SU-DHL-6 (cell line): ENCODE results near the gene BEAN1.

Experiments
- H2AFZ ChIP-seq: fragments of 200-600 bp; sonication (generic); 2 replicates; pipeline ENCODE4 v1.6.1; 2014; ENCODE audit warnings: low read depth, mild to moderate bottlenecking, moderate library complexity, mixed read lengths, antibody characterized with exemption, low read length; ENCODE audit not compliant: severe bottlenecking
- H3F3A ChIP-seq: fragments of 200-600 bp; shearing (Covaris generic); 2 replicates; pipeline ENCODE4 v1.6.0; 2016; ENCODE audit warnings: antibody characterized with exemption, mild to moderate bottlenecking; ENCODE audit not compliant: insufficient read depth
- H3K27ac ChIP-seq: fragments of 200-600 bp; sonication (generic); 2 replicates; pipeline ENCODE4 v1.5.1; 2016; ENCODE audit warnings: low read depth, mild to moderate bottlenecking, low read length, moderate library complexity, mixed read lengths
- H3K27me3 ChIP-seq: fragments of 200-600 bp; sonication (generic), shearing (Covaris generic); 2 replicates; pipeline ENCODE4 v1.6.0; 2014; ENCODE audit warnings: mild to moderate bottlenecking, low read length
- H3K36me3 ChIP-seq: fragments of 200-600 bp; sonication (generic); 2 replicates; pipeline ENCODE4 v1.6.1; 2014; ENCODE audit warnings: mild to moderate bottlenecking, low read length, mixed read lengths
- H3K4me2 ChIP-seq: fragments of 300-600, 200-600 bp; shearing (Covaris generic), sonication (generic); 2 replicates; pipeline ENCODE4 v1.6.0; 2014; ENCODE audit warnings: low read length, low read depth, mild to moderate bottlenecking; ENCODE audit not compliant: poor library complexity, severe bottlenecking
- H3K4me3 ChIP-seq: fragments of 200-600 bp; sonication (generic); 2 replicates; pipeline ENCODE4 v1.5.1; 2014; ENCODE audit warnings: antibody characterized with exemption, low read length, mild to moderate bottlenecking, mixed read lengths; ENCODE audit not compliant: insufficient read depth, poor library complexity, severe bottlenecking
- H3K79me2 ChIP-seq: fragments of 200-600 bp; sonication (generic); 2 replicates; pipeline ENCODE4 v1.6.1; 2014; ENCODE audit warnings: mild to moderate bottlenecking, low read length, moderate library complexity; ENCODE audit not compliant: insufficient read depth
- H3K9ac ChIP-seq: fragments of 200-600 bp; sonication (generic); 2 replicates; pipeline ENCODE4 v1.7.0; 2014; ENCODE audit warnings: mild to moderate bottlenecking, low read length
- H3K9me2 ChIP-seq: fragments of 200-600 bp; sonication (generic); replicated peaks from 2 replicates; pipeline ENCODE4 v1.6.1; 2014; ENCODE audit warnings: low read length; ENCODE audit not compliant: insufficient read depth
- H3K9me3 ChIP-seq: fragments of 200-600 bp; sonication (generic); 2 replicates; pipeline ENCODE4 v1.6.1; 2014; ENCODE audit warnings: low read length, mixed read lengths; ENCODE audit not compliant: insufficient read depth
- H4K20me1 ChIP-seq: fragments of 200-600 bp; sonication (generic); 2 replicates; pipeline ENCODE4 v1.6.1; 2014; ENCODE audit warnings: low read depth, mild to moderate bottlenecking, antibody characterized with exemption, low read length, moderate library complexity, mixed read lengths
- EZH2phosphoT487 ChIP-seq: fragments of 200-600 bp; sonication (generic), shearing (Covaris generic); conservative IDR thresholded peaks from 2 replicates; pipeline ENCODE4 v1.6.1; 2018; ENCODE audit warnings: mild to moderate bottlenecking, antibody characterized with exemption, low read length, moderate library complexity, mixed read lengths
- TF ChIP-seq, protein P1 (sequence below): fragments of 200-600 bp; sonication (generic); IDR thresholded peaks from one replicate; pipeline ENCODE4 v1.5.1; 2017; ENCODE audit warnings: antibody characterized with exemption, mild to moderate bottlenecking, low read length, moderate library complexity; ENCODE audit not compliant: insufficient read depth, poor library complexity, severe bottlenecking

Gene BEAN1

DNA sequence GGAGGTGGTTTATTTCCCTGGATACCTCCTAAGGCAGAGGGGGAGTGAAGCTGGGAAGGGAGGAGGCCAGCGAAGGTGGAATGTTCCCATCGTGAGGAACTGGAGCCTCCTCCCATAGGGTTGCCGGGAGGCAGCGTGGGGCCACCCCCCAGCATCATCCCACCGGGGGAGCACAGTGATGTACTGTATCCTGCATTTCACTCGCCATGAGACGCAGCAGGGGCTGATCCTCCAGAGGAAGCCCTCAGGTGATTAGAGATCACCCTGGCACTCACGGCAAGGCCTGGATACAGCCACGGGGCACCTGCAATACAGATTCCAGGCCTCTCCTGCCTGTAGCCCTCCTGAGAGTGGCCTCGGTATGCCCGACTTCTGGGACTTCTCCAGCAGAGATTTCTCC lies 25.5 kb upstream of the BEAN1 start:
- Histone ChIP-seq H3K9me3 (no peaks in the 10 kb centered on the region), H3K4me2 (no peak overlapping the region), H3K27ac (no peak overlapping the region), H3K27me3 (no peaks in the 10 kb centered on the region), H3K79me2 (no peaks in the 10 kb centered on the region), H3K9ac (no peak overlapping the region), H3K36me3 (no peaks in the 10 kb centered on the region), H3K9me2 (no peaks in the 10 kb centered on the region), H3F3A (no peaks in the 10 kb centered on the region), H4K20me1 (no peaks in the 10 kb centered on the region), H3K4me3 (no peak overlapping the region), H2AFZ (no peak overlapping the region)
- TF ChIP-seq, protein P1, sequence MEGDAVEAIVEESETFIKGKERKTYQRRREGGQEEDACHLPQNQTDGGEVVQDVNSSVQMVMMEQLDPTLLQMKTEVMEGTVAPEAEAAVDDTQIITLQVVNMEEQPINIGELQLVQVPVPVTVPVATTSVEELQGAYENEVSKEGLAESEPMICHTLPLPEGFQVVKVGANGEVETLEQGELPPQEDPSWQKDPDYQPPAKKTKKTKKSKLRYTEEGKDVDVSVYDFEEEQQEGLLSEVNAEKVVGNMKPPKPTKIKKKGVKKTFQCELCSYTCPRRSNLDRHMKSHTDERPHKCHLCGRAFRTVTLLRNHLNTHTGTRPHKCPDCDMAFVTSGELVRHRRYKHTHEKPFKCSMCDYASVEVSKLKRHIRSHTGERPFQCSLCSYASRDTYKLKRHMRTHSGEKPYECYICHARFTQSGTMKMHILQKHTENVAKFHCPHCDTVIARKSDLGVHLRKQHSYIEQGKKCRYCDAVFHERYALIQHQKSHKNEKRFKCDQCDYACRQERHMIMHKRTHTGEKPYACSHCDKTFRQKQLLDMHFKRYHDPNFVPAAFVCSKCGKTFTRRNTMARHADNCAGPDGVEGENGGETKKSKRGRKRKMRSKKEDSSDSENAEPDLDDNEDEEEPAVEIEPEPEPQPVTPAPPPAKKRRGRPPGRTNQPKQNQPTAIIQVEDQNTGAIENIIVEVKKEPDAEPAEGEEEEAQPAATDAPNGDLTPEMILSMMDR = no peak
- no peak for TF ChIP-seq EZH2phosphoT487

DNA sequence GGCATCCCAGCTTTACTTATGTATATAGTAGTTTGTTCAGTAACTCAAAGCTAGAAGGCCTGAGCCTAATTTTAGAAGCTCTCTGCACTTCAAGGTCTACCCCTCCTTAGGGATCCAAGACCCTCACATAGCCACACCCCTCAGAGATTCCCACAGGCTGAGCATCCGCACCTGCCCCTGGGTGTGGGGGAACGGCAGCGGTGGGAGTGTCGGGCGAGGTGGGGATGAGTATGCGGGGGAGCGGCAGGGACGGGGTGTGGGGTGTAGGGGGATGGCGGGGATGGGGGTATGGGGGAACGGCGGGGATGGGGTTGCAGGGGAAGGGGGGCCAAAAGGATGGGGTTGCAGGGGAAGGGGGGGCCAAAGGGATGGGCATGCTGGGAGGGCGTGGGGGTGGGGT lies 24.9 kb upstream of the BEAN1 start:
- Histone ChIP-seq H3K27ac (no peak overlapping the region), H3K79me2 (no peaks in the 10 kb centered on the region), H3K9ac (no peak overlapping the region), H3K4me3 (no peak overlapping the region), H3K4me2 (no peak overlapping the region), H3K27me3 (no peaks in the 10 kb centered on the region), H3K36me3 (no peaks in the 10 kb centered on the region), H3K9me3 (no peaks in the 10 kb centered on the region), H3K9me2 (no peaks in the 10 kb centered on the region), H4K20me1 (no peaks in the 10 kb centered on the region), H3F3A (no peaks in the 10 kb centered on the region), H2AFZ (no peak overlapping the region)
- no peak for TF ChIP-seq EZH2phosphoT487
- TF ChIP-seq, protein P1 = no peak

DNA sequence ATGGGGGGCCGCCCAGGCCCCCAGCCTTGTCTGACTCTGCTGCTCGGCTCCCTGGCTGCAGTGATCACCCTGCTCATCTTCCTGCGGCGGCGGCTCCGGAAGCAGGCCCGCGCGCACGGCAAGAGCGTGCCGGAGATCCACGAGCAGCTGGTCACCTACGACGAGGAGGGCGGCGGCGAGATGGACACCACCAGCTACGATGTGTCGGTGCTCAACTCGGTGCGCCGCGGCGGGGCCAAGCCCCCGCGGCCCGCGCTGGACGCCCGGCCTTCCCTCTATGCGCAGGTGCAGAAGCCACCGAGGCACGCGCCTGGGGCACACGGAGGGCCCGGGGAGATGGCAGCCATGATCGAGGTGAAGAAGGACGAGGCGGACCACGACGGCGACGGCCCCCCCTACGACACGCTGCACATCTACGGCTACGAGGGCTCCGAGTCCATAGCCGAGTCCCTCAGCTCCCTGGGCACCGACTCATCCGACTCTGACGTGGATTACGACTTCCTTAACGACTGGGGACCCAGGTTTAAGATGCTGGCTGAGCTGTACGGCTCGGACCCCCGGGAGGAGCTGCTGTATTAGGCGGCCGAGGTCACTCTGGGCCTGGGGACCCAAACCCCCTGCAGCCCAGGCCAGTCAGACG lies 24.4 kb upstream of the BEAN1 start:
- Histone ChIP-seq H2AFZ (no peak overlapping the region), H3K36me3 (no peaks in the 10 kb centered on the region), H3K27ac (no peak overlapping the region), H3K4me2 (no peak overlapping the region), H3K9ac (no peak overlapping the region), H3K9me3 (no peaks in the 10 kb centered on the region), H3K27me3 (no peaks in the 10 kb centered on the region), H3F3A (no peaks in the 10 kb centered on the region), H4K20me1 (no peaks in the 10 kb centered on the region), H3K4me3 (no peak overlapping the region), H3K9me2 (no peaks in the 10 kb centered on the region), H3K79me2 (no peaks in the 10 kb centered on the region)
- TF ChIP-seq, protein P1 = no peak
- no peak for TF ChIP-seq EZH2phosphoT487
